Cardiac atrium fibroblast (primary cell): ENCODE results near the gene GPR139. TPM values are rescaled to one million over a fixed set of nuclear protein-coding genes. Genes with fewer than 3 reads are reported as not detected.

Source experiments
- total RNA-seq: library from RNA; depleted of rRNA; stranded (reverse); fragments of >200 nt; gene quantifications from 2 replicates; pipeline ENCODE4 v1.2.3, GENCODE V29; 2015

GPR139 gene
- total RNA-seq = not detected in 2 replicates

DNA sequence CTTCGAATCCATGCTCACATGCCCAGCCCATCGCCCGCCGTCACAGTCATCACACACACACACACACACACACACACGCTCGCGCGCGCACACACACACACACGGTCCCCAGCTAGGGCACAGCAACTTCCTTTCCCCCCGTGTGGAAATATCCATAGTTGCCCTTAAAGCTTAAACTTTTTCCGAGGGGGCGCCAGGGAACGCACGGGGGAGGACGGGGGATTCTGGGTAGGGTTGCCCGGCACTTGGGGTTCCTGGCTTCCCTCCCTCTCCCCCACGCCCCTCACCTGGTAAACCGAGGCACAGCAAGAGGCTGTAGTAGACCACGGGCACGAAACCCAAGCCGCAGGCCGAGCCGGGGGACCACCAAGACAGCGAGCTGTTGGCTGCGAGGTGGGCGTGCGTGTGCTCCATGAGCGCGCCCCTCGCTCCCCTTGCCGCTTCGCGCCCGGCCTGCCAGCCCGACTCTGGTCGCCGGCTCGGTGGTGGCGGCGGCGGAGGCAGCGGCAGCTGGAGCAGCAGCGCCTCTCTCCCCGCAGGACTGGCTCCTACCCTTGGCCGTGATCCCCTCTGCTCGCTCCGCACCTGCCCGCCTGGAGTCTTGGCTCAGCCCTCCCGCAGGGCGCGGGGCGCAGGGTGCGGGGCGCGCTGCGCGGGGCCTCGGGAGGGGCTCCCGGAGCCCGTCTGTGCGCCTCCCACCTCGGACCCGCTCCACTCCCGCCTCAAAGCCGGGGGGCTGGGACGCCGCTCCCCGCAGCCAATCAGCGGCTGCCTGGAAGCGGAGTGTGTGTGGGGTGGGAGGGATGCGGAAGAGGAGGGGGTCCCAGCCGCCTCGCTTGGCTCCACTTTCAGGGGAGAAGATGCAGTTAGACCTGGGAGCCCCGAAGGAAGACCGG lies at the start of gene GPR139:
Gene GPR139, minus strand, starts transcription at position 688 of the 896 bp plus-strand sequence. Its CDS starts 274 bp downstream, at position 414.

Other genes with a start within 250 kb of the GPR139 start
- 24.2 and 51.2 TPM in 2 replicates for gene GPRC5B, start 189.0 kb downstream of the GPR139 start, total RNA-seq